ENCODE measurements around the gene INTS7.

Gene INTS7

DNA sequence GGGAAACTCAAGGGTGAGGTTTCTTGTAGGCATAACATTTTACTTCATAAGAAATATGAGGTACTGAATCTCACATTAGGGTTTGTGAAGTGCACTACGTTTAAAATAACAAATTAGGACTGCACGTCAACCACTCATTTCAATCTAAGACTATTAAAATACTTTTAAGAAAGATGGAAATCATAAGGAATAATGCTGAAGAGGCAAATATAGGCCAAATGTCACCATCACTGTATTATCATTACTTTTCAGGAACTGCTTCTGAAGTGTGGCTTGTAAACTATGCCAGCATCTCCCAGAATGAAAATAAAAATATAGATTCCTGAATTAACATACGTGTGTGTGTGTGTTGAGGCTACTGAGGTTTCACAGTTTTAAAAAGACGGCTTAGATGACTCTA is 56.8 kb downstream of the INTS7 start:
- TF ChIP-seq, protein P1, sequence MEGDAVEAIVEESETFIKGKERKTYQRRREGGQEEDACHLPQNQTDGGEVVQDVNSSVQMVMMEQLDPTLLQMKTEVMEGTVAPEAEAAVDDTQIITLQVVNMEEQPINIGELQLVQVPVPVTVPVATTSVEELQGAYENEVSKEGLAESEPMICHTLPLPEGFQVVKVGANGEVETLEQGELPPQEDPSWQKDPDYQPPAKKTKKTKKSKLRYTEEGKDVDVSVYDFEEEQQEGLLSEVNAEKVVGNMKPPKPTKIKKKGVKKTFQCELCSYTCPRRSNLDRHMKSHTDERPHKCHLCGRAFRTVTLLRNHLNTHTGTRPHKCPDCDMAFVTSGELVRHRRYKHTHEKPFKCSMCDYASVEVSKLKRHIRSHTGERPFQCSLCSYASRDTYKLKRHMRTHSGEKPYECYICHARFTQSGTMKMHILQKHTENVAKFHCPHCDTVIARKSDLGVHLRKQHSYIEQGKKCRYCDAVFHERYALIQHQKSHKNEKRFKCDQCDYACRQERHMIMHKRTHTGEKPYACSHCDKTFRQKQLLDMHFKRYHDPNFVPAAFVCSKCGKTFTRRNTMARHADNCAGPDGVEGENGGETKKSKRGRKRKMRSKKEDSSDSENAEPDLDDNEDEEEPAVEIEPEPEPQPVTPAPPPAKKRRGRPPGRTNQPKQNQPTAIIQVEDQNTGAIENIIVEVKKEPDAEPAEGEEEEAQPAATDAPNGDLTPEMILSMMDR (IDR thresholded peaks at IDR 0.05; ENCODE audit: borderline replicate concordance, insufficient read depth, low read depth, low read length): no peak
- H3K4me3 ChIP-seq (ENCODE audit: low read depth, low read length): no peak overlapping the region

DNA sequence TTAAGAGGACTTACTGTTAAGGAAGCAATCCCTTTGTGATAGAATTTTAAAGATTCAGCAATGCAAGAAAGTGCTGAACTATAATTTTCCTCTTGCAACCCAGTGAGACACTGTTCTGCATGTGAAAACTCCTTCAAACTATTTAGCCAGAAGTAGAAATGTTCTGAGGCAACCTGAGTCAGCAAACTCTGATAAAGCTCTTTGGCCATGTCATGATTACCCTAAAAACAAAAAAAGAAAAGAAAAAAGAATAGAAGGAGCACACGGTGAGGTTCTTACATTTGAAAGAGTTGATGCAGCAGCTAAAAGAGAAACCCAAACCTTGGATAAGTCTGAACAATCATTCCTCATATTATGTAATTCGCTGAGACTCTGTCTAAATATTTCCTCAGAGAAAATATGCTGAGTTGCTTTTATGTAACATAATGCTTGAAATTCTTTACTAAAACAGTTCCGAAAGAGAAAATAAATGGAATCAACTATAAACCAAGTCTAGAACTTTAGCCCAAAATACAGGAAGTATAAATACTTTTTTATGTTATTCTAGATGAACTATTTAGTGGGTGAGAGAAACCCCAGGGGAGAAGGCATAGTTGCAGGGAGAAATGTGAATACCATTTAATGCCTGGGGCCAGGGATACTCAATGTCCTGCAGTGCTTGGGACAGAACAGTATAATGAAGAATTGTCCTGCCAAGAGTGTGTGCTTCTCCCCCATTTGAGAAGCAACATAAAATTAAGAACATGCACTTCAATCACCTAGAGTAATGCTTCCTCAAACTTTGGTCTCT is 60.0 kb downstream of the INTS7 start:
- H3K4me3 ChIP-seq (ENCODE audit: low read depth, low read length): no peak overlapping the region
- TF ChIP-seq, protein P1 (IDR thresholded peaks at IDR 0.05; ENCODE audit: borderline replicate concordance, insufficient read depth, low read depth, low read length): no peak

DNA sequence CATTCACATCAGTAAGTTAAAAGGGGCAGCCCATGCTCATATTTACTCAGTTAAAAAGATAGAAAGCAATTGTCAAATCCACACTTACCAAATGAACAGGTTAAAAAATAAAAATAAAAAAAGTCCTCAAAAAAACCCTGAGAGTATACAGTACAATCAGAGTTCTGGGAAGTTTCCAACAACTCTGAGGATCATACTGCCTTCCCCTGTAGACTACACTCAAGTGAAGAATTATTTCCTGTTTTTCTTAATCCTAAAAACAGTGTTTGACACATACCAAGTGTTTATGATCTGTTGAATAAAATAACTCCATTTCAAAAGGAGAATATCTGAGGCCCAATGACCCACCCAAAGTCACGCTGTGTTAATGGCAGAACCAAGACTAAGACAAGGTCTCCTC is 61.8 kb downstream of the INTS7 start:
- H3K4me3 ChIP-seq (ENCODE audit: low read depth, low read length): no peak overlapping the region
- TF ChIP-seq, protein P1 (IDR thresholded peaks at IDR 0.05; ENCODE audit: borderline replicate concordance, insufficient read depth, low read depth, low read length): no peak

DNA sequence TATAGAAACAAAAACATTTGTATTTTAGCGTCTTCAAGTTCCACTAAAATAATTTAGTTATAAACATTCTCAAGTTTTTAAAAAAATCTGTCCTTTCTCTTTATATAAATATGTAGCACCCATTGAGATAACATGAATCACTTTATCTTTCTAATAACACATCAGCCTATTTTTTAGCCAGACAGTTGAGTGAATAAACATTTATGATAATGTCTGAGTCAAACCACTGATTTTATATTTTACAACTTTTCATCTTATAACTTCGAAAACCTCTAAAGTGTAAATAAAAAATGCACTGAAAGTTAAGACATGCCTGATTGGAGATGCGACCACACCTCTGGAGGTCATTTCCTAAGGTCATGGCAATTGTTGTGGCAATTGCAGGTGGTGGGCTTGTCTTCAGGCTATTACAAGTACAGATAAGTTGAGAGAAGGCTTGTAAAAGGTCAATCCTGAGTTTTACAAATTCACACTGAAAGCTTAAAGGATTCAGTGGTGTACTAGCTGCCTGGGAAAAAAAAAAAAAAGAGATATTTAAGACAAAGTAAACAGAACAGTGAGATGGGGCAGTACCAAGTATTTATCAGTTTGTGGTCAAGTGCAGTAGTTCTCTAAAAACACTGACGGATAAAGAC is 67.0 kb downstream of the INTS7 start:
- TF ChIP-seq, protein P1 (IDR thresholded peaks at IDR 0.05; ENCODE audit: borderline replicate concordance, insufficient read depth, low read depth, low read length): no peak
- H3K4me3 ChIP-seq (ENCODE audit: low read depth, low read length): no peak overlapping the region

DNA sequence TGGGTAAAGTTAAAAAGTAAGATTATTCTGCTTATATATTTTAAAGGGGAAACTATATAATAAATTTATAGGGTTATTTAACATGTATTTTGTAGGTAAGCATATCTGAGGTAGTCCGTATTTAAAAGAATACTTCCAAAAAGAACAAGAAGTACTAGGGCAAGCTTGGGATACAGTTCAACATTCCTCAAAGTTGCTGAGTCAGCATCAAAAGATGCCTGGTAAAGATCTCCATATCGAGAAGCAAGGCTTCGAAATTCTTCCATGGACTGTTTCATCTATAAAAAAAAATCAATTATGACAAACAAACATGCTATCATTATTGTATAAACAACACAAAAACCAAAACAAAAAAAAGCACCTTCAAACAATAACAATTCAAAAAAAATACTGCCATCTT is 67.7 kb downstream of the INTS7 start:
- no peak overlapping the region for H3K4me3 ChIP-seq (ENCODE audit: low read depth, low read length)
- TF ChIP-seq, protein P1 (IDR thresholded peaks at IDR 0.05; ENCODE audit: borderline replicate concordance, insufficient read depth, low read depth, low read length): no peak

DNA sequence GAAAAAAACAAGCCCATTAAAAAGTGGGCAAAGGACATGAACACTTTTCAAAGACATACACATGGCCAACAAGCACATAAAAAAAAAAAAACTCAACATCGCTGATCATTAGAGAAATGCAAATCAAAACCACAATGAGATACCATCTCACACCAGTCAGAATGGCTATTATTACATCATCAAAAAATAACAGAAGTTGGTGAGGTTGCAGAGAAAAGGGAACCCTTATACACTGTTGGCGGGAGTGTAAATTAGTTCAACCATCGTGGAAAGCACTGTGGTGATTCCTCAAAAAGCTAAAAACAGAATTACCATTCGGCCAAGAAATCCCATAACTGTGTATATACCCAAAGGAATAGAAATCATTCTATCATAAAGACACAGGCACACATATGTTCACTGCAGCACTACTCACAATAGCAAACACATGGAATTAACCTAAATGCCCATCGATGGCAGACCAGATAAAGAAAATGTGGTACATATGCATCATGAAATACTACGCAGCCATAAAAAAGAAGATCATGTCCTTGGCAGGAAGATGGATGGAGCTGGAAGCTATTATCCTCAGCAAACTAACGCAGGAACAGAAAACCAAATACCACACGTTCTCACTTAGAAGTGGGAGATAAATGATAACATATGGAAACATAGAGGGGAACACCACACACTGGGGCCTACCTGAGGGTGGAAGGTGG is 70.1 kb downstream of the INTS7 start:
- TF ChIP-seq, protein P1 (IDR thresholded peaks at IDR 0.05; ENCODE audit: borderline replicate concordance, insufficient read depth, low read depth, low read length): no peak

More for the DNA sequence above, 70.1 kb downstream of the INTS7 start:
- H3K4me3 ChIP-seq (ENCODE audit: low read depth, low read length): no peak overlapping the region
